Midbrain (tissue), 1 donor: Measurements from ENCODE around the gene CYCS.
A peak's percentile ranks its signal among the peaks of the same experiment; 100 is the strongest.
"Not testable (repeated sequence)": the region's sequence is repeated elsewhere in the genome, so short reads cannot be mapped to it uniquely, and the experiment has no call there.

ENCODE experiments used
- DNase-seq: peaks from one replicate; lab custom pipeline; 2025; lab: John Stamatoyannopoulos, UW

The CYCS gene

GRCh38 chr7:25118048-25118753, 6.9 kb downstream of the CYCS start:
- DNase-seq, result no peak

GRCh38 chr7:25117226-25118047, 7.6 kb downstream of the CYCS start:
- DNase-seq, result no peak

- DNase-seq, result no peak
These were observed 8.4 kb downstream of the CYCS start for GRCh38 chr7:25116621-25117020.

DNA sequence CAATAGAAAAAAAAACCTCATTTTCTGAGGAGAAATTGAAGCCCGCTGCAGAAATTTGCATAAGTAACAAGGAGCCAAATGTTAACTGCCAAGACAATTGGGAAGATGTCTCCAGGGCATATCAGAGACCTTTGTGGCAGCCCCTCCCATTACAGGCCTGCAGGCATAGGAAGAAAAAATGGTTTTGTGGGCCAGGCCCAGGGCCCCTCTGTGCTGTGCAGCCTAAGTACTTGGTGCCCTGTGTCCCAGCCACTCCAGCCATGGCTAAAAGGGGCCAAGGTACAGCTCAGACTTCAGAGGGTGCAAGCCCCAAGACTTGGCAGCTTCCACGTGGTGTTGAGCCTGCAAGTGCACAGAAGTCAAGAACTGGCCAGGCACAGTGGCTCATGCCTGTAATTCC, 14.5 kb downstream of the CYCS start:
- not testable (repeated sequence) for DNase-seq

DNA sequence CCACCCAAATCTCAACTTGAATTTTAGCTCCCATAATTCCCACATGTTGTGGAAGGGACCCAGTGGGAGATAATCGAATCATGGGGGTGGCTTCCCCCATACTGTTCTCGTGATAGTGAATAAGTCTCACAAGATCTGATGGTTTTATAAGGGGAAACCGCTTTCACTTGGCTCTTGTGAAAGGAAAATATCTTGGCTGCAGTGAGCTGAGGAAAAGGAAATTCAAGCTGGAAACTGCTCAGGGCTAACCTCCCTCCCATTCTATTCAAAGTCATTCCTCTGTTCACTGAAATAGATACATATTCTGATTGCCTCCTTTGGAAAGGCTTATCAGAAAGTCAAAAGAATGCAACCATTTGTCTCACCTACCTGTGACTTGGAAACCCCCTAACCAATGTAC, 15.8 kb downstream of the CYCS start:
- DNase-seq, result no peak

- no peak for DNase-seq
These were observed 19.1 kb downstream of the CYCS start for GRCh38 chr7:25105911-25106310.

- DNase-seq, result no peak
These were observed 21.3 kb downstream of the CYCS start for GRCh38 chr7:25103773-25104172.

DNA sequence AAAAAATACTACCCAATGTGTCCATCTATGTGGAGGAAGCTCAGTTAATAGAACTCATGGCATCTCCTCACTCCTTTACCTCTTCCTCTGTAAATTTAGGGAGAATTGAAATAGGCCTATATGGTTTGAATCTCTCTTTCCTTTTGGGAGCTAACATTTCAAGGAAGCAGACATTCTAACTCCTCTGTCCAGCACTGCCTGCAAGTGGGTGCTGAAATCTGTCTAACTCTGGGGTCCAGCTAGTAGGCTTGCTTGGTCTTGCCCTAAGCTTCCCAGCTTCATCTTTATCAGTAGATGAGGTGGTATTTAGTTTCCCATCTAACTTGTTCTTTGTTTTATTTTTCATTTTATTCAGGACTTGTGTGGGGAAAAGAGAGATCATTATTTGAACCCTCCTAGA, 23.2 kb downstream of the CYCS start:
- DNase-seq, result no peak

- peak; percentile 53 for DNase-seq
These were observed 26.7 kb downstream of the CYCS start for GRCh38 chr7:25098096-25099046.

- no peak for DNase-seq
These were observed 29.3 kb downstream of the CYCS start for GRCh38 chr7:25095516-25096345.

GRCh38 chr7:25093268-25093826, 31.7 kb downstream of the CYCS start:
- DNase-seq, result peak; percentile 26

DNA sequence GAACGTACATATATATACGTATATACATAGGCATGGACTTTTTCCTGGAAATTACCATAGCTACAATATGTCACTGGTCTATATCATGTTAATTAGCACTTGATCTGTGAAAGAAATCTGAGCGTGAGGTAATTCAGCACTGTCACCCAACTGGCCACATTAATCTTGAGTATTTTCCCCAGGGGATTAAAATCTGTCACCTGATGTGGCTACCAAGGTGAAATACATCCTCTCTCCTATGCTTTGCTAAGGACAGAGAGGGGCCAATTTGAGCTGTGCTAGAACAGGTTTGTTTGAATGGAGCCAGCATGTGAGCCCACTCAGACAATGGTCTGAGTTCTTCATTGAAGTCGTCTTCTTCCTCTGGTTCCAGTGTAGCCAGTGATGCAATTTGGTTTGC, 33.3 kb downstream of the CYCS start:
- DNase-seq, result no peak

- DNase-seq, result no peak
These were observed 33.9 kb downstream of the CYCS start for GRCh38 chr7:25091176-25091575.

DNA sequence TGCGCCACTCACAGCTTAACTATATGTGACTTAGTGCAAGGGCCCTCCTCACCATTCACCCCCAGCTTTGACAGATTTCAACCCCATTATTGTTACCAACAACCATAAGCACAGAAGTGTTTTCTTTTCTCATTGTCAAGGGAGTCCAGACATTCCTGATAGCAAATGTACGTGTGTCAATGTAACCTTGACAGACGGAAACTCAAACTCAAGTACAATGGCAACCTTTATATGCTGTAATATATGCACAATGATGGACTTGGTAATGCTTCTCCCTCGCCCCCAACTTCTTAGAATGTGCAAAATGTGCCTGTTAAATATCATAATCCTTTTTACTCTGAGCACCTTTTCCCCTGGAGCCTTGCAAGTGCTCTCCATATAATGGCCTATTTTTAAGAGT, 34.7 kb downstream of the CYCS start:
- DNase-seq, result no peak

DNA sequence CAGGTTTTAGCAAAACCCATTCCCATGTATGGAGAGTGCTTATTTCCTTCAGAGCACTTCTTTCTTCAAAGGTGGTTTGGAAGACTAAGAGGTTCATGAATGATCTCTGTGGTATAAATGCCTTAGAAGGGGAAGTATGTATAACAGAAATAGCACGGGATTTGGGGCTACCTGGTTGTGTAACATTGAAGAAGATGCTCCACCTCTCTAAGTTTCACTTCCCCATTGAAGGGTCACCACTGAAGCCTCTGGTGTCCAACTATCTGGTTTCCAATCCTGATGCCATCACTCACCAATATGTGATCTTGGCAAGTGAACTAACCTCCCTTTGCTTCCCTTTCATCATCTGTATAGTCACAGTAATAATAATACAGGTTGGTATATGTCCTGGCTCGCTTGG, 37.2 kb downstream of the CYCS start:
- no peak for DNase-seq

DNA sequence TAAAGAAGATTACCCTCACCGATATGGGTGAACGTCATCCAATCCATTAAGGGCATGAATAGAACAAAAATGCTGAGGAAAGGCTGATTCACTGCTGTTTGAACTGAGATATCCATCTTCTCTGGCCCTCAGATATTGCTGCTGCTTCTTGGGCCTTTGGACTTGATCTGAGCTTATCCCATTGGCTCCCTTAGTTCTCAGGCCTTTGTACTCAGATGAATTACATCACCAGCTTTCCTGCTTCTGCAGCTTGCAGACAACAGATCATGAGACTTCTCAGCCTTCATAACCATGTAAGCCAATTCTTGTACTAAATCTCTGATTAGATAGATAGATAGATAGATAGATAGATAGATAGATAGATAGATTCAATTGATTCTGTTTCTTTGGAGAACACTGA, 40.2 kb downstream of the CYCS start:
- no peak for DNase-seq

- DNase-seq, result no peak
These were observed 41.9 kb downstream of the CYCS start for GRCh38 chr7:25083201-25083600.

DNA sequence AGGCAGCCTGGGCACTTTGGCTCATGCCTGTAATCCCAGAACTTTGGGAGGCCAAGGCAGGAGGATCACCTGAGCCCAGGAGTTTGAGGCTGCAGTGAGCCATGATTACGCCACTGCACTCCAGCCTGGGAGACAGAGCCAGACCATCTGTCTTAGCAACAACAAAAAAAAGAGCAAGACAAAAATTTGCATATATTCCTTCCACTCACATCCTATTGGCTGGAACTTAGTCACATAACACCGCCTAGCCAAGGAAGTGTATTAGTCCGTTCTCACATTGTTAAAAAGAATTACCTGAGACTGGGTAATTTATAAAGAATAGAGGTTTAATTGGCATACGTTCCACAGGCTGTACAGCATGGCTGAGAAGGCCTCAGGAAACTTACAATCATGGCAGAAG, 43.0 kb downstream of the CYCS start:
- not testable (repeated sequence) for DNase-seq

DNA sequence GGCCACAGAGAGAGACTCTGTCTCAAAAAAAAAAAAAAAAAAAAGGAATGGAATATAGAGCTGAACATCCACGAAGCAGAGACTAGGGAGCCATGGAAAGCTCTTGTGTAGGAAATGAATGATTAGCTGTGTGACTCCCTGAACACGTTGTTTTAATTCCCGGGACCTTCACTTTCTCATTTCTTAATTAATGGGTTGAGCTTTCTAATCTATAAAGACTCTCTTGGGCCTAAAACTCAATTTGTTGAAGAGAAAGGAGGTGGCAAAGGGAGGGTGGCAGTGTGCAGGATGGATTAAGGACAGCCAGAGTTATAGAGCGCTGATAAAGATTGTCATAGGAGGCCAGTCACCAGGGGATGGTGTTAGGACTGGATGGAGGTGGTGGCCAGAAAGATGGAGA, 48.0 kb downstream of the CYCS start:
- DNase-seq, result no peak

DNA sequence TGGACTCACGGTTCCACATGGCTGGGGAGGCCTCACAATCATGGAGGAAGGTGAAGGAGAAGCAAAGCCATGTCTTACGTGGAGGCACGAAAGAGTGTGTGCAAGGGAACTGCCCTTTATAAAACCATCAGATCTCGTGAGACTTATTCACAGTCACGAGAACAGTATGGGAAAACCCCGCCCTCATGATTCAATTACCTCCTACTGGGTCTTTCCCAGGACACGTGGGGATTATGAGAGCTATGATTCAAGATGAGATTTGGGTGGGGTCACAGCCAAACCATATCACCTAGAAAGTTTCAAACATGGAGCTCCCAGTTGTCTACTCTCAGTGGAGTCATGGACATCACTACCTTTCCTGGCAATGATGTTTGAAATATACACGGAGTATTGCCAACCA, 49.6 kb downstream of the CYCS start:
- no peak for DNase-seq

- no peak for DNase-seq
These were observed 51.6 kb downstream of the CYCS start for GRCh38 chr7:25073451-25073850.
